ENCODE results near the gene LPP. TPM values are rescaled to one million over a fixed set of nuclear protein-coding genes. Genes with fewer than 3 reads are reported as not detected.

The LPP gene
- total RNA-seq, 1 experiment from 2014 or later: 54.0 TPM

DNA sequence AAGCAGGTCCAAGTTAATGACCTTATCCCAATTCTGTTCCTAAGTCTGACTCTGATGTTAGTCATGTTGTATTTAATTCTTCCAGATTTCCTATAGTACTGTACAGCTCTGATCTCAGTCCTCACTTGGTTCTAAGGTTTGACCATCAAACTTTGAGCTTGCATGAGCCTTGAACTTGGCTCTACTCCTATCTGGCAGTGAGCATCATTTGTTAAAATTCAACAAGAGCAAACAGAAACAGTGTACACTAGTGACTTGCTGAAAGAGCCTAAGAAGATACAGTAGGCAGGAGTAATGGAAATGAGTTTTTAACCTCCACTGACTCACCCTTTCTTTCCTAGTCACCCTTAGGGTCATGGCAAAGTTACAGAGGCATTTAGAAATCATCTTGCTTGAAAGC lies 566.7 kb downstream of the LPP start:
- H3K27me3 ChIP-seq (ENCODE audit: insufficient read depth, low read length): no peaks in the 10 kb centered on the region
- DNase-seq (ENCODE audit: low read depth, low spot score): no peak

More for the DNA sequence above, 566.7 kb downstream of the LPP start:
- no peak overlapping the region for H3K27ac ChIP-seq (ENCODE audit: low read depth, low read length)
- no peaks in the 10 kb centered on the region for H3K4me1 ChIP-seq (ENCODE audit: control insufficient read depth in 1 of 2, insufficient read depth in 2 of 2, low read length in 2 of 2)
- H4K20me1 ChIP-seq (ENCODE audit: insufficient read depth): no peaks in the 10 kb centered on the region
- no TSS peak for BruUV-seq (replicated peaks)
- H2AFZ ChIP-seq (ENCODE audit: low read depth, low read length, poor library complexity, severe bottlenecking): no peak overlapping the region
- no peak for ATAC-seq
- CTCF ChIA-PET: no interaction called here
- no peak overlapping the region for H3K9ac ChIP-seq (ENCODE audit: low read length)
- H3K36me3 ChIP-seq (ENCODE audit: control insufficient read depth in 1 of 2, insufficient read depth in 2 of 2, low read length in 2 of 2): no peaks in the 10 kb centered on the region
- POLR2A ChIA-PET: no interaction called here
- no peak overlapping the region for H3K4me3 ChIP-seq (replicated peaks in 1 of 2; ENCODE audit: low read depth in 1 of 2, low read length in 2 of 2)
- H3K9me2 ChIP-seq (ENCODE audit: insufficient read depth): no peaks in the 10 kb centered on the region
- no peaks in the 10 kb centered on the region for H3K79me2 ChIP-seq (ENCODE audit: insufficient read depth, low read length)
- H3K9me3 ChIP-seq (ENCODE audit: control insufficient read depth in 1 of 2, insufficient read depth in 1 of 2, low read depth in 1 of 2, low read length in 2 of 2): no peaks in the 10 kb centered on the region
- RAD21 ChIA-PET (ENCODE audit: low non-redundant PET in 1 of 2, low total read pairs in 2 of 2, uncharacterized antibody in 2 of 2, unreplicated experiment in 2 of 2): no interaction called here
- no peak overlapping the region for H3K4me2 ChIP-seq (ENCODE audit: low read length)
- TF ChIP-seq, protein P1, sequence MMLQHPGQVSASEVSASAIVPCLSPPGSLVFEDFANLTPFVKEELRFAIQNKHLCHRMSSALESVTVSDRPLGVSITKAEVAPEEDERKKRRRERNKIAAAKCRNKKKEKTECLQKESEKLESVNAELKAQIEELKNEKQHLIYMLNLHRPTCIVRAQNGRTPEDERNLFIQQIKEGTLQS (IDR thresholded peaks at IDR 0.05): no peak
- no peak for TF ChIP-seq JUND (IDR thresholded peaks at IDR 0.05)
- TF ChIP-seq, protein P2, sequence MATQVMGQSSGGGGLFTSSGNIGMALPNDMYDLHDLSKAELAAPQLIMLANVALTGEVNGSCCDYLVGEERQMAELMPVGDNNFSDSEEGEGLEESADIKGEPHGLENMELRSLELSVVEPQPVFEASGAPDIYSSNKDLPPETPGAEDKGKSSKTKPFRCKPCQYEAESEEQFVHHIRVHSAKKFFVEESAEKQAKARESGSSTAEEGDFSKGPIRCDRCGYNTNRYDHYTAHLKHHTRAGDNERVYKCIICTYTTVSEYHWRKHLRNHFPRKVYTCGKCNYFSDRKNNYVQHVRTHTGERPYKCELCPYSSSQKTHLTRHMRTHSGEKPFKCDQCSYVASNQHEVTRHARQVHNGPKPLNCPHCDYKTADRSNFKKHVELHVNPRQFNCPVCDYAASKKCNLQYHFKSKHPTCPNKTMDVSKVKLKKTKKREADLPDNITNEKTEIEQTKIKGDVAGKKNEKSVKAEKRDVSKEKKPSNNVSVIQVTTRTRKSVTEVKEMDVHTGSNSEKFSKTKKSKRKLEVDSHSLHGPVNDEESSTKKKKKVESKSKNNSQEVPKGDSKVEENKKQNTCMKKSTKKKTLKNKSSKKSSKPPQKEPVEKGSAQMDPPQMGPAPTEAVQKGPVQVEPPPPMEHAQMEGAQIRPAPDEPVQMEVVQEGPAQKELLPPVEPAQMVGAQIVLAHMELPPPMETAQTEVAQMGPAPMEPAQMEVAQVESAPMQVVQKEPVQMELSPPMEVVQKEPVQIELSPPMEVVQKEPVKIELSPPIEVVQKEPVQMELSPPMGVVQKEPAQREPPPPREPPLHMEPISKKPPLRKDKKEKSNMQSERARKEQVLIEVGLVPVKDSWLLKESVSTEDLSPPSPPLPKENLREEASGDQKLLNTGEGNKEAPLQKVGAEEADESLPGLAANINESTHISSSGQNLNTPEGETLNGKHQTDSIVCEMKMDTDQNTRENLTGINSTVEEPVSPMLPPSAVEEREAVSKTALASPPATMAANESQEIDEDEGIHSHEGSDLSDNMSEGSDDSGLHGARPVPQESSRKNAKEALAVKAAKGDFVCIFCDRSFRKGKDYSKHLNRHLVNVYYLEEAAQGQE (IDR thresholded peaks at IDR 0.05; ENCODE audit: low read depth): no peak
- TF ChIP-seq CBX3 (IDR thresholded peaks at IDR 0.05; ENCODE audit: low read depth): no peak
- TF ChIP-seq SP1 (IDR thresholded peaks at IDR 0.05; ENCODE audit: low read depth): no peak
- no peak for TF ChIP-seq RAD21 (IDR thresholded peaks at IDR 0.05; ENCODE audit: low read depth)
- TF ChIP-seq, protein P3, sequence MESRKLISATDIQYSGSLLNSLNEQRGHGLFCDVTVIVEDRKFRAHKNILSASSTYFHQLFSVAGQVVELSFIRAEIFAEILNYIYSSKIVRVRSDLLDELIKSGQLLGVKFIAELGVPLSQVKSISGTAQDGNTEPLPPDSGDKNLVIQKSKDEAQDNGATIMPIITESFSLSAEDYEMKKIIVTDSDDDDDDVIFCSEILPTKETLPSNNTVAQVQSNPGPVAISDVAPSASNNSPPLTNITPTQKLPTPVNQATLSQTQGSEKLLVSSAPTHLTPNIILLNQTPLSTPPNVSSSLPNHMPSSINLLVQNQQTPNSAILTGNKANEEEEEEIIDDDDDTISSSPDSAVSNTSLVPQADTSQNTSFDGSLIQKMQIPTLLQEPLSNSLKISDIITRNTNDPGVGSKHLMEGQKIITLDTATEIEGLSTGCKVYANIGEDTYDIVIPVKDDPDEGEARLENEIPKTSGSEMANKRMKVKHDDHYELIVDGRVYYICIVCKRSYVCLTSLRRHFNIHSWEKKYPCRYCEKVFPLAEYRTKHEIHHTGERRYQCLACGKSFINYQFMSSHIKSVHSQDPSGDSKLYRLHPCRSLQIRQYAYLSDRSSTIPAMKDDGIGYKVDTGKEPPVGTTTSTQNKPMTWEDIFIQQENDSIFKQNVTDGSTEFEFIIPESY (IDR thresholded peaks at IDR 0.05; ENCODE audit: extremely low read depth, insufficient replicate concordance, low read length): no peak
- TF ChIP-seq ELF1 (IDR thresholded peaks at IDR 0.05; ENCODE audit: borderline replicate concordance, low read depth): no peak
- TF ChIP-seq ZNF274 (IDR thresholded peaks at IDR 0.05; ENCODE audit: low read depth, low read length): no peak
- no peak for TF ChIP-seq EZH2phosphoT487 (IDR thresholded peaks at IDR 0.05; ENCODE audit: borderline replicate concordance)
- intact Hi-C loops (cut with micrococcal nuclease): no loop called here
